Upper lobe of right lung (tissue), 1 donor: Measurements from ENCODE around the gene OR2A5. TPM values are rescaled to one million over a fixed set of nuclear protein-coding genes. Genes with fewer than 3 reads are reported as not detected.

ENCODE experiments used
- ATAC-seq: fragments of 200-7000 bp; cut with Tn5 transposase; one replicate; pipeline ENCODE4 v1.9.1; 2020; ENCODE audit warnings: mild to moderate bottlenecking, moderate library complexity
- DNase-seq: peaks from one replicate; pipeline ENCODE4 v3.0.0-alpha.2; 2020
- H3K27ac ChIP-seq: fragments of 200-600 bp; one replicate; pipeline ENCODE4 v1.8.0; 2022
- H3K27me3 ChIP-seq: fragments of 200-600 bp; one replicate; pipeline ENCODE4 v1.8.0; 2022; ENCODE audit warnings: mild to moderate bottlenecking
- H3K36me3 ChIP-seq: fragments of 200-600 bp; one replicate; pipeline ENCODE4 v1.8.0; 2022
- H3K4me1 ChIP-seq: fragments of 200-600 bp; one replicate; pipeline ENCODE4 v1.8.0; 2022
- H3K4me3 ChIP-seq: fragments of 200-600 bp; one replicate; pipeline ENCODE4 v1.8.0; 2022; ENCODE audit warnings: mild to moderate bottlenecking
- H3K9me3 ChIP-seq: fragments of 200-600 bp; one replicate; pipeline ENCODE4 v1.8.0; 2022
- intact Hi-C: fragments of 100-400 bp; cut with DNase I; formaldehyde crosslinking; loops from one replicate; pipeline ENCODE4 v1.11.0; 2022
- total RNA-seq: library from RNA; stranded (reverse); fragmentation: NEBNext Ultra II Directional; extraction: Animal tissue kit (Norgen Biotek cat#: 25700); gene quantifications from one replicate; pipeline ENCODE4 v1.2.1, GENCODE V29; 2021
- TF ChIP-seq, protein P1 (sequence below): fragments of 200-600 bp; IDR thresholded peaks from one replicate; pipeline ENCODE4 v1.8.0; 2022; ENCODE audit warnings: antibody characterized with exemption
- donor health status: DM: no; HTN: yes; CAD: no; lungs with severe emphysema.

OR2A5 gene
- total RNA-seq, 1 donor from 2014 or later, result not detected

DNA sequence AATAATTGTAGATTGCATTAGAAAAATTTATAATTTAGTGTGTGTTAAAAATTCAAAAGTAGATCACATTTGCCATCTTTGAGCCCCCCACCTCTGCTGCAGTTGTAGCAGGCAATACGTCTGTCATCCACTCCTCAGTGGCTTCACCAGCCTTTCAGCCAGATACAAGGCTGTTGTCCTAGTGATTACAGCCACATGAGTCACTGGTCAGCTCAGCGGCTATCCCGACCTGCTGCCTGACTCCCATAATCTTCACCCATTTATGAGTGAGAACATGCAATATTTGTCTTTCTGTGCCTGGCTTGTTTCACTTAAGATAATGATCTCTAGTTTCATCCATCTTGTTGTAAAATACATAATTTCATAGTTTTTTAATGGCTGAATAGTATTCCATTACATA, 9.2 kb downstream of the OR2A5 start:
- DNase-seq (no peak), ATAC-seq (no peak)
- Histone ChIP-seq H3K4me1 (no peaks in the 10 kb centered on the region), H3K9me3 (no peaks in the 10 kb centered on the region), H3K27ac (no peak overlapping the region), H3K4me3 (no peak overlapping the region), H3K36me3 (no peaks in the 10 kb centered on the region), H3K27me3 (no peaks in the 10 kb centered on the region)
- TF ChIP-seq, protein P1, sequence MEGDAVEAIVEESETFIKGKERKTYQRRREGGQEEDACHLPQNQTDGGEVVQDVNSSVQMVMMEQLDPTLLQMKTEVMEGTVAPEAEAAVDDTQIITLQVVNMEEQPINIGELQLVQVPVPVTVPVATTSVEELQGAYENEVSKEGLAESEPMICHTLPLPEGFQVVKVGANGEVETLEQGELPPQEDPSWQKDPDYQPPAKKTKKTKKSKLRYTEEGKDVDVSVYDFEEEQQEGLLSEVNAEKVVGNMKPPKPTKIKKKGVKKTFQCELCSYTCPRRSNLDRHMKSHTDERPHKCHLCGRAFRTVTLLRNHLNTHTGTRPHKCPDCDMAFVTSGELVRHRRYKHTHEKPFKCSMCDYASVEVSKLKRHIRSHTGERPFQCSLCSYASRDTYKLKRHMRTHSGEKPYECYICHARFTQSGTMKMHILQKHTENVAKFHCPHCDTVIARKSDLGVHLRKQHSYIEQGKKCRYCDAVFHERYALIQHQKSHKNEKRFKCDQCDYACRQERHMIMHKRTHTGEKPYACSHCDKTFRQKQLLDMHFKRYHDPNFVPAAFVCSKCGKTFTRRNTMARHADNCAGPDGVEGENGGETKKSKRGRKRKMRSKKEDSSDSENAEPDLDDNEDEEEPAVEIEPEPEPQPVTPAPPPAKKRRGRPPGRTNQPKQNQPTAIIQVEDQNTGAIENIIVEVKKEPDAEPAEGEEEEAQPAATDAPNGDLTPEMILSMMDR, result no peak
- intact Hi-C loops, result no loop called here

DNA sequence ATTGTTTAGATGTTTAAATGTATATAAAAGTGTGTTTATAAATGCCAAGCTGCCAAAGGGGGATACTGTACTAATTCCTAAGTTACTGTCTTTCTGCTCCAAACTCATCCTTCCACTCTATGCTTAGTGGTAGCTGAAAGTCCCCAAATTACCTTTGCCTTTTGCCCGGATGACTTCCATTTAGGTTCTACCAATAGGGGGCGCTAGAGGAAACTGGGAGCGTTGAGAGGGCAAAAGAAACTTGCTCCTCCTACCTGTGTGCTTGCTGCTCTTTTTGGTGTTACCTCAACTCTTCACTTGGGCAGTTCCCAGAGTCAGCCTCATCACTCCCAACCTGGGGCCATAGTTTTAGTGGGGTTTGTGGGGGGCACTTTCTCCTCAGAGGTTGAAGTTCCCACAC, 15.0 kb downstream of the OR2A5 start:
- H3K36me3 ChIP-seq, result no peaks in the 10 kb centered on the region
- DNase-seq (no peak), ATAC-seq (no peak)
- no peaks in the 10 kb centered on the region for H3K4me1 ChIP-seq
- TF ChIP-seq, protein P1, result no peak
- H3K4me3 ChIP-seq, result no peak overlapping the region
- no peak overlapping the region for H3K27ac ChIP-seq
- intact Hi-C loops, result no loop called here
- H3K27me3 ChIP-seq, result no peaks in the 10 kb centered on the region
- no peaks in the 10 kb centered on the region for H3K9me3 ChIP-seq

DNA sequence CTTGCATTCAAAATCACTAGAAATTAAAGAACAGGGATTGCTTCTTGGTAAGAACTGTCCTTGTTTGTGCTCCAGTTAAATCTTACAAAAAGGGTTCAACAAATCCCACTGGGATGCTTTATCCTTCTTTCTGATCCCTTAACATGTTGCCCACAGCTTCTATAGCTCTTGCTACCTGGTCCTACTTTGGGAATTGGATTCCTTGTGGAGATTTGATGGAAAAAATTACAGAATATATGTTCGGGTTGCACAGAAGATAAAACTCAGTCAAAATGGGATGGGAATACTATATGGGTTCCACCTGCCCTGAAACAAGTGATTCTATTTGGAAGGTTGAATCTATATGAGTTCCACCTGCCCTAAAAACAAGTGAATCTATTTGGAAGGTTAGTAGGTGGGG, 20.8 kb downstream of the OR2A5 start, which contains the start of gene OR2A25:
Gene OR2A25 (plus strand): TSS at position 301 of the 400 bp plus-strand sequence. CDS start 4,409 bp downstream, outside the sequence.
- Histone ChIP-seq H3K4me1 (no peaks in the 10 kb centered on the region), H3K9me3 (no peaks in the 10 kb centered on the region), H3K36me3 (no peaks in the 10 kb centered on the region), H3K4me3 (no peak within 1 kb of the TSS), H3K27ac (no peak within 1 kb of the TSS), H3K27me3 (no peaks in the 10 kb centered on the region)
- intact Hi-C loops, result no loop called here
- TF ChIP-seq, protein P1, result no peak
- DNase-seq (no peak), ATAC-seq (no peak)

DNA sequence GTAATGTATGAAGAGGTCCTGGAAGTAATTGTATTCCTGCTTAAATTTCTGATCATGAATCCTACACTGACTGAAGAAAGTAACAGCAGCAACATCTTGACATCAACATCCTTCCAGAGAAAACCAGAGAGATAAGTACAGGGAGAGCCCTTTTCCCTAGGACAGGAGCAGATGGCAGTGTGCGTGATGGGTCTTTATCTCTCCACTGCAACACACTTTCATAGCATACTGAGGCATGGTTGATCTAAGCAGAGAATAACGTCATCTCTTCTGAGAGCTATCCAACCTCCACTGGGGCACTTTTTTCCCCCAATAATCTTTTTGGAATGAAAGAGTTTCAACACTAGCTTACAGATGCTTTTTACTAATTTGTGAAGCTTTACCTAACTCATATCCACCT, 21.2 kb downstream of the OR2A5 start:
- TF ChIP-seq, protein P1, result no peak
- Histone ChIP-seq H3K27ac (no peak overlapping the region), H3K27me3 (no peaks in the 10 kb centered on the region), H3K36me3 (no peaks in the 10 kb centered on the region), H3K9me3 (no peaks in the 10 kb centered on the region), H3K4me3 (no peak overlapping the region), H3K4me1 (no peaks in the 10 kb centered on the region)
- intact Hi-C loops, result no loop called here
- ATAC-seq (no peak), DNase-seq (no peak)

DNA sequence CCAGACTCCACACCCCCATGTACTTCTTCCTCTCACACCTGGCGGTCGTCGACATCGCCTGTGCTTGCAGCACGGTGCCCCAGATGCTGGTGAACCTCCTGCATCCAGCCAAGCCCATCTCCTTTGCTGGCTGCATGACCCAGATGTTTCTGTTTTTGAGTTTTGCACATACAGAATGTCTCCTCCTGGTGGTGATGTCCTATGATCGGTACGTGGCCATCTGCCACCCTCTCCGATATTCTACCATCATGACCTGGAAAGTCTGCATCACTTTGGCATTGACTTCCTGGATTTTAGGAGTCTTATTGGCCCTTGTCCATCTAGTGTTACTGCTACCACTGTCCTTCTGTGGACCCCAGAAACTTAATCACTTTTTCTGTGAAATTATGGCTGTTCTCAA, 25.6 kb downstream of the OR2A5 start:
- Histone ChIP-seq H3K4me1 (no peaks in the 10 kb centered on the region), H3K36me3 (no peaks in the 10 kb centered on the region), H3K27me3 (no peaks in the 10 kb centered on the region), H3K27ac (no peak overlapping the region), H3K4me3 (no peak overlapping the region), H3K9me3 (no peaks in the 10 kb centered on the region)
- no peak for DNase-seq
- TF ChIP-seq, protein P1, result no peak
- no peak for ATAC-seq
- intact Hi-C loops, result no loop called here

DNA sequence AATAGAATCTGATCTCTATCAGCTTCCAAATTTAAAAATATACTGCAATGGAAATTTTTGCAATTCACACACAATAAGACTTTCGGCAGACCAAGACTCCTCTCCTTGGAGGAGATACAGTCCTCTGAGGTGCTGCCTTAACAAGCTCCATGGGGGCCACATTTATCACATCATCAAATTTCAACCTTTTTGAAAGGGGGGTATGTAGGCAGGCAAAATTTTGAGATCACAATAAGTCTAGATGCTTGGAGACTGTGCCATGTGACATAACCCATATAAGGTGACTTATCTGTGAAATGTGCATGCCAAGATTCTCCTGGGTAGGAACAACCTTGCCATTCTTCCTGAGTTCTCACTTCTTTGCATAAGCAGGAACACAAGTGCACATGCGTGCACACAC, 37.2 kb downstream of the OR2A5 start, which contains the start of gene OR2A12:
Gene OR2A12 (plus strand): TSS at position 301 of the 400 bp plus-strand sequence. CDS start 8,830 bp downstream, outside the sequence.
- Histone ChIP-seq H3K27me3 (no peaks in the 10 kb centered on the region), H3K36me3 (no peaks in the 10 kb centered on the region), H3K4me3 (no peak within 1 kb of the TSS), H3K27ac (no peak within 1 kb of the TSS), H3K9me3 (no peaks in the 10 kb centered on the region), H3K4me1 (no peaks in the 10 kb centered on the region)
- DNase-seq (no peak), ATAC-seq (no peak)
- TF ChIP-seq, protein P1, result no peak
- intact Hi-C loops, result no loop called here
